Kidney tubule cell (primary cell): ENCODE data around the gene BRSK2.

ENCODE experiments used
- DNase-seq: peaks from one replicate; pipeline ENCODE4 v3.0.0-alpha.2; 2018; ENCODE audit warnings: low spot score

The BRSK2 gene

DNA sequence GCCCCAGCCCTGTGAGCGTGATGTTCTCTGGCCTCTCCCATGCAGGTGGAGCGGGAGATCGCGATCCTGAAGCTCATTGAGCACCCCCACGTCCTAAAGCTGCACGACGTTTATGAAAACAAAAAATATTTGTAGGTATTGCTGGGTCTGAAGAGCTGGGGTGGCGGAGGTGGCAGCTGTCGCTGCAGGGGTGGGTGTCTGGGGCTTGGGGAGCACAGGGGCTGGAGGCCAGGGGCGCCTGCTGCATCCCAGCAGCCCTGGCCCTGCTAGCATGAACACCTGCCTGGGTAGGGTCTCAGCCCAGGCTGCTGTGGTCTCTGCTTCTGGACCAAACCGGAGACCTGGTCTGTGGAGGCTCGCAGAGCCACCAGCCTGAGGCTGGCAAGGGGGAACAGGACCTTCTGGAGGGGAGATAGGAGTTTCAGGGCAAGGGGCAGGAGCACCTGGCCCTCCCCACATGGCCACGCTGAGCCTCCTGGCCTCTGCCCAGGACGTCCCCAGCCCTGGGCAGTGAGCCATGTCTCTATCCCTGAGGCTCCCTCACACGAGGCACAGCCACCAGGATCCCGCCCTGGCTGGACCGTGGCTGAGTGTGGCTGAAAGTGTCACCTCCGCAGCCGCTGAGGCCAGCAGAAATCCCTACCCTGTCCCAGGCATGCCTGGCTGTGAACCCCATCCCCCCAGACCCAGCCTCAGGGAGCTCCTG, 48.7 kb downstream of the BRSK2 start:
- no peak for DNase-seq

DNA sequence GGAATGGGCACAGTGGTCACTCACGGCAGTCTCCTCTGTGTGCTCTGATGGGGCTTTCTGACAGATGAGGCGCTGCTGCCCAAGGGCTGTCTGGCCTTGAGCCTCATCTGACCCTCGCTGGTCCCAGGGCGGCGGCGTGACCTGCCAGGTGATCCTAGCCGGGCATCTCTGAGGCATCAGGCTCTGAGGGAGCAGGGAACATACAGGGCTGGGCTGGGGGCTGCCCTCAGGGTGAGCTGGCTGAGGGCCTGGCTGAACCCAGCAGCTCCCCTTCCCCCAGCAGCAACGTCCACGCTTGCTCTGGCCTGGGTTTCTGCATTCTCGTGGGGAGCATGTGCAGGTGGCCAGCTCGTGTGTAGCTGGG, 49.2 kb downstream of the BRSK2 start:
- no peak for DNase-seq

DNA sequence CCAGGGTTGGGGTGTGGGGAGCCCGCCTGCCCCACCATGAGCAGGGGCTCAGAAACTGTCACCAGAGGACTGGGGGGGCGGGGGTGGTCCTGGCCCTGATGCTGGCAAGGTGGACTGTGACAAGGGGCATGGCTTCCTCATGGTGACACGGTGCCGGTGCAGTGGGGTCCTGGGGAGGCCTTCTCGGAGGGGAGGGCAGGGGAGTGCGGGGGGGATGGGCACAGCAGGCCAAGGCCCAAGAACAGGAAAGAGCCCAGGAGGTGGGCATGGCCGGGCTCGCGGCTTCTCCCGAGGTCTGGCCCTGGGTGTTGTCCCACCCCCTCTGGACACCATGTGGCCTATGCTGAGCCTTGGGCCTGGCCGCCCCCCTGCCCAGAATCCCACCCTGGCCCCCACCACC, 49.6 kb downstream of the BRSK2 start:
- DNase-seq, result no peak

DNA sequence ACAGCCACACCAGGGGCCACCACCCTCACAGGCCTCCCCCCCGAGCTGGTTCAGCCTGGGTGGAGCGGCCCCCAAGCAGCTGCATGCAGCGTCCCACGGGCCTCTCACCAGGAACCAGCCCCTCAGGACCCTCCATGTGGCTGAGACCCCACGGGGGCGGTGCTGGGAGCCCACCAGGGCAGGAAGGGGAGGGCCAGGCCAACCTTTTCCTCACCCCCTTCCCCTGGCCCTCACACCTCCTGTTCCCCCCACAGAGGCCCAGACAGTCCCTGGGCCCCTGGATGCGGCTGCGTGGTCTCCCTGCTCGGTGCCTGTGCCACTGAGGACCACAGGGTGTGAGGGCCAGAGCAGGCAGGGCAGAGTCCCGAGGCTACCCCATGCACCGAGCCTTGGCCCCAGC, 50.3 kb downstream of the BRSK2 start:
- DNase-seq, result no peak

DNA sequence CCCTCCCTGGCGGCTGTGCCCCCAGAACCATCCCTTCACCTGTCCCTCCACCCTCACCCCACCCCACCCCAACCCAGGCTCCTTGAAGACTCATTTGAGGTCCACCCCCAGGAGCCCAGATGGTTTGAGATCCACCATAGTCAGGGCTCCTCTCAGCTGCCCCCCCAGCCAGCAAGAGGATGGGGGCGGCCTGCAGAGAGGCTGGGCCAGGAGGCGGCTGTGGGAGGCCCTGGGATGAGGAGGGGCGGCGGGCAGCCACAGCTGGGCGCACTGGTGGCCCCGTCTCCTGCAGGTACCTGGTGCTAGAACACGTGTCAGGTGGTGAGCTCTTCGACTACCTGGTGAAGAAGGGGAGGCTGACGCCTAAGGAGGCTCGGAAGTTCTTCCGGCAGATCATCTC, 50.8 kb downstream of the BRSK2 start:
- DNase-seq, result no peak

DNA sequence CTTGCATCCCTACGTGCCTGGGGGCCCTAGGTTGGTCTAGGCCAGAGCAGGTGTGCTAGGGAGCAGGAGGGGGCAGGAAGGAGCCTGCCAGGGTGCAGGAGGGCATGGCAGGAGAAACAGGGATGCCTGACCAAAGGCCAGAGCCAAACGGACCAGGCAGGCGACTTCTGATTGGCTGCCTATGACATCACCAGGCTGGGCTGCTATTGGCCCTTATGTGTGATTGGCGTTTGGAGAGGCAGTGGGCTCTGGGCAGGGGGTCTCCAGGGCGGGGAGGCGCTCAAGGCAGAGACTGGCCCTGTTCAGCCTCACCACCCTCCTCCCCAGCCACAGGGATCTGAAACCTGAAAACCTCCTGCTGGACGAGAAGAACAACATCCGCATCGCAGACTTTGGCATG, 52.4 kb downstream of the BRSK2 start:
- no peak for DNase-seq

DNA sequence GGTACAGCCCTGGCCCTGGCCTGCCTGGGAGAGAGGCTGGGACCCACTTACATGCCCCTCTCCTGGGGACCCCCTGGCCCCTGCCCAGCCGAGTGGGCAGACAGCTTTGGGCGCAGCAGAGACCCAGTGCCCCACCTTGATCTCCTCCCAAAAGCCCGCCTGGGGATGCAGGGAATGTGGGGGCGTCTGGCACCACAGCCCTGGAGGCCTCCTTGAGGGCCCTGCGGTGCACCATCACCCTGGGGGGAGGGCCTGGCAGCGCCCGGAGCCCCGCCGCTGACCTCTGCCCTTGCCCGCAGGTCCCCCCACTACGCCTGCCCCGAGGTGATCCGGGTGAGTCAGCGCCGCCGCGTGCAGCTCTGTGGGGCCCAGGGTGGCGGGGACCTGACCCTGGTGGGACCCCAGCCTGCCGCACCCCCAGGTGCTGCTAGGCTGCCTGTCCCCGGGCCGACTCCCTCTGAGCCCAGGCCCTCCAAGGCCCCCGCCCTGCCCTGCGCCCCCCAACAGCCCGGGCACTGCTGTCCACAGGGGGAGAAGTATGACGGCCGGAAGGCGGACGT, 53.2 kb downstream of the BRSK2 start:
- no peak for DNase-seq

DNA sequence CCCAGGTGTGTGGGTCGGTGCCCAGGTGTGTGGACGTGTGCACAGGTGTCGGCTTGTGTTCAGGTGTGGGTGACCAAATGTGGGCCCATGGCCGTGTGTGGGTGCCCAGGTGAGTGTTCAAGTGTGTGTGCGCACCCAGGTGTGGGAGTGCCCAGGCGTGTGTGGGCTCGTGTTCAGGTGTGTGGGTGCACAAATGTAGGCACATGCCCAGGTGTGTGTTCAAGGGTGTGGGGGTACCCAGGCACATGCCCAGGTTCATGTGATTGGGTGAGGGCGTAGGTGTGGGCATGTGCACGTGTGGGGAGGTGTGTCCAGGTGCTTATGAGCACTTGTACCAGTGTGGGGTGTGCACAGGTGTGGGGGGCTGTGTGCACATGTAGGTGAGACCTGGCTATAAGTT, 54.0 kb downstream of the BRSK2 start:
- DNase-seq, result no peak

DNA sequence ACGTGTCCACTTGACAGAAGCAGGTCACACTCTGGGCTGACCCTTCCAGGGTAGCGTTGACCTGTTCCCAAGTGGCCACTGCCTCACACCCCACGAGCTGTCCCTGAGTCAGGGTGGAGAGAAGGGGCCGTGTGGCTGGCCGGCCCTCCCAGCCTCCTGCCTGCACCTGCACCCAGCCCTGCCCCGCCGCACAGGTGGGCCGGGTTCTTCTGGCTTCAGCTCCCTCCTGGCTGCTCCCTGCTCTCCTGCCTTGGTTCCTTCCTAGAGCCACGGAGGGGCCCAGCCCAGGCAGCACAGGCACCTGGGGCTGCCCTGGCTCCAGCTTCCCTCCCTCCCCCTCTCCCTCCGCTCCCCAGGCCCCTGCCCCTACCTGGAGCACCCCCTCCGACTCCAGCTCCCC, 54.6 kb downstream of the BRSK2 start:
- no peak for DNase-seq

DNA sequence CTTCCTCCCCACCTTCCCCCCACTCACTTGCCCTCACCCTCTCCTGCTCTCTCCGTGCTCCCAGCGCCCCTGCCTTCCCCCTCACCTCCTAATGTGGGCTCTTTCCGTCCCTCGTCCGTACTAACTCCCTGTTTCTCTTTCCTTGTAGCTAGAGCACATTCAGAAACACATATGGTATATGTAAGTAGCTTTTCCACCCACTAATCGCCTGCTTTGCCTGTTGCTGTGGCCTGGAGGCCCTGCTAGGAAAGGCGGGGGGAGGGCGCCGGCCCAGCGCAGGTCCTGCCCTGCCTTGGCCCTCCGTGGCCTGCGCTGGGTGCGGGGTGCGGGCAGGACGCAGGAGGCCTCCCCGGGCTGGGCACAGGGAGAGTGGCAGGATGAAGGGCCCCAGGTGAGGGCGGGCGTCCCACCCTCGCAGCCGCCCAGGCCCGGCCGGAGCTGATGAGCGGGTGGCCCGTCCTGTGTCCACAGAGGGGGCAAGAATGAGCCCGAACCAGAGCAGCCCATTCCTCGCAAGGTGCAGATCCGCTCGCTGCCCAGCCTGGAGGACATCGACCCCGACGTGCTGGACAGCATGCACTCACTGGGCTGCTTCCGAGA, 55.2 kb downstream of the BRSK2 start:
- no peak for DNase-seq

DNA sequence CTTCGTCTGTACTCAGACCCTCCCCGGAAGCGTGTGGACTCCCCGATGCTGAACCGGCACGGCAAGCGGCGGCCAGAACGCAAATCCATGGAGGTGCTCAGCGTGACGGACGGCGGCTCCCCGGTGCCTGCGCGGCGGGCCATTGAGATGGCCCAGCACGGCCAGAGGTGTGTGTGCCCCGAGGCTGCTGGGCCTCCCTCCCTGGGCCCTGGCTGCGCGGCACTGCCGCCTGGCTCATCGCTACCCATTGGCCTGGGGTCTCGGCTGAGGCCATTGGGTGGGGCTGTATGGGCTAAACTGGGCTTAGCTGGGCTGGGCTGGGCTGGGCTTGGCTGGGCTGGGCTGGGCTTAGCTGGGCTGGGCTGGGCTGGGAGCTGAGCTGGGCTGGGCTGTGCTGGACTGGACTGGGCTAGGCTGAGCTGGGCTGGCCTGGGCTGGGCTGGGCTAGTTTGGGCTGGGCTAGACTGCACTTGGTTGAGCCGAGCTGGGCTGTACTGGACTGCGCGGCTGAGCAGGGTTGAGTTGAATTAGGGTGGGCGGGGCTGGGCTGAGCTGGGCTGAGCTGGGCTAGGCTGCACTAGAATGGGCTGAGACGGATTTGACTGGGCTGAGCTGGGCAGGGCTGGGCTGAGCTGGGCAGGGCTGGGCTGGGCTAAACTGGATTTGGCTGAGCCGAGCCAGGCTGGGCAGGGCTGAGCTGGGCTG, 56.2 kb downstream of the BRSK2 start:
- DNase-seq, result no peak

DNA sequence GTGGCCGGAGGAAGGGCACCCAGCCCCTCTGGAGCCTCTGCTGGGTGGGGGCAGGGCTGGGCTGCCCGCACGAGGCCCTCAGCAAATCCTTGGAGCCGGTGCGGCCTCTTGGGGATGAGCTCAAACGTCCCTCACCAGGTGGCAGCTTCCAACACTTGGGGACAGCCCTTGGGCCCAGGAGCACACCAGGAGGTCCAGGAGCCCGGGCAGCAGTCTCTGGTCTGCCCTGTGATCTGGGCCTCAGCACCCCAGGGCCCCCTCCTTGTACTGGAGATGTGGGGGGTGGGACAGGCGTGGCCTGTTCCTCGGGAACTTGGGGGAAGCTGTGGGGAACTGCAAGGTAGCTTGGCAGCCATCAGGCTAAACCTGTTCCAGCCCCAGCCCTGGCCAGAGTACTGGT, 56.9 kb downstream of the BRSK2 start:
- DNase-seq, result no peak

DNA sequence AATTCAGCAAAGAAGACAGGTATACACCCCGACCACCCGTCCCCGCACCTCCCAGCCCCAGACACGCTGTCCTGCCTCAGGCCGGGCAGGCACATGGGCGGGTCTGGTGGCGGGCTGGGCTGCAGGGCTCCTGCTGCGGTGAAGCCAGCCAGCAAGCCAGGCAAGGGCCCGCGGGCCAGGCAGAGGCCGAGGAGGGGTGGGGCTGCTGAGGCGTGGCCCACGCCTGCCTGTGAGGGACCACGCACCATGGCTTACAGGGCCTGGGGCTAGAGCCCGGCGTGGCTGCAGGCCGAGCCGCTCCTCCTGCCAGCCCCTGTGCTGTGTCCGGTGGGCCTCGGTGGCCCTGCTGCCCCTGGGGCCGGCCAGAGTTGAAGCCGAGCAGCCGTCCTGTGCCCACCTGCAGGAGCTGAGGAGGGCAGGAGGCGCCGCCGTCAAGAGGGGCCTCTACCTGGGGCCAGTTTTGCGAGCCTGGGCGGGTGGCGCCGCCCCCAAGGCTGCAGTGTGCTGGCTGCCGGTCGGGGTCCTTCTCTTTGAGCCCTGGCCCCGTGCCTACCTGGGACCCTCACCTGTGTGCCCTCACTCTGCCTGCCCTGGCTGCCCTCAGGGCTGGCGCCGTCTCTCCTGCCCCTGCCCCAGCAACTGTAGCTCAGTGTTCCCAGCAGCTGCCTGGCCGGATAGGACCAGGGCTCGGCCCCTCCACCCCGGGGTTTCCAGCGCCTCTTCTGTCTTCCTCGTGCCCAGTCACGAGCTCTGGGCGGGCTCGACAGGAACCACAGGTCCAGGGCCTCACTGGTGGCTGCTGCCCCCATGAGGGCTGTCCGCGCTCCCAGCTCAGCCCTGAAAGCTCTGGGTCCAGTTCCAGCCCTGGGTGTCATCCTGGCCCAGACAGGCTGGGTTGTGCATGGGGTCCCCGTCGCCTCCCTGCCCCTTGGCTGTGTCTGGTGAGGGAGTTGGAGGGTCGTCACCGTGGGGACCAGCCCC, 58.4 kb downstream of the BRSK2 start:
- DNase-seq, result no peak

DNA sequence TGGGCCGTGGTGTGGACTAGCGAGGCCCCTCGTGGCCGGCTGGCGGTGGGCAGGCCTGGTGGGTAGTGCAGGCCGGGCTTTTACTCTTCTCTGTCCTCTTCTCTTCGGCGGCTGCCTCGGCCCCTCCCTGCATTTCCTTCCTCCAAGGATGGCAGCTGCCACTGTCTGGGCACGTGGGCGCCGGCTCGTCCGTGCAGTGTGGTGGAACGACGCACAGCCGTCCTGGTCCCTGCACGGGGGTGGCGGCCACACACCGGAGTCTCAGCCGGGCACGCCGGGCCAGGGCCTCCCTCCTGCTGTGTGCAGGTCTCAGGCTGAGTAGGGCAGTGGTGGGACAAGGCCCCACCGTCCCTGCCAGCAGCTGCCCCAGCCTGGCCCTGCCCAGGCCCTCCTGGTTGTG, 59.1 kb downstream of the BRSK2 start:
- no peak for DNase-seq

DNA sequence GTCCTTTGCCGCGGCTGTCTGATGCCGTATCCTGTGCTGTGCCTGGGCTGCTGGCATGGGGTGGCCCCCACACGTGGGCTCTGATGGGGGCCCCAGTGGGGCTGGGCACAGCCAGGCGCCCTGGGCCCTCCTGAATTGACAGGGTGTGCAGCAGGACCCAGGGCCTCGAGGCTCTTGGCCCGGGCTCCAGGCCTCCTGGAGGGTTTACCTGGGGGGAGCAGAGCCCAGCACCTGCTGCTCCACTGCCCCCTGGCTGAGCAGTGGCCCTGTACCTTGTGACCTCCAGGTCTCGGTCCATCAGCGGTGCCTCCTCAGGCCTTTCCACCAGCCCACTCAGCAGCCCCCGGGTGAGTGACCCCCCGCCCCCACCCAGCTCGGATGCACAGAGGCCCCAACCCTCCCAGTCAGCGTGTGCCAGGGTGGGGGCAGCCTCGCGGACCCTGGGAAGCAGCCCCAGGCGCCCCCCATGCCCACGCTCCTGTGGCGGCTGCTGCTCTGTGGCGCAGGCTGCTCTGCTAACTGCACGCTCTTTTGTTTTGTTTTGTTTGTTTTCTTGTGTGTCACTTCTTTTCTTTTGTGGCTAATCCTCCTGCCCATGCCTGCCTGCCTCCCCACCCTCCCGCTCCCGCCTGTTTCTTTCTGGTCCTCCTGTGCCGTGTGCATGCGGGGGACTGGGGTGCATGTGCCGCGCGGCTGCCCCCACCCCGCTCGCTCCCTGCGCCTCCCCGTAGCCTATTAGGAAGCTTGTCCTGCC, 59.9 kb downstream of the BRSK2 start:
- DNase-seq, result no peak

DNA sequence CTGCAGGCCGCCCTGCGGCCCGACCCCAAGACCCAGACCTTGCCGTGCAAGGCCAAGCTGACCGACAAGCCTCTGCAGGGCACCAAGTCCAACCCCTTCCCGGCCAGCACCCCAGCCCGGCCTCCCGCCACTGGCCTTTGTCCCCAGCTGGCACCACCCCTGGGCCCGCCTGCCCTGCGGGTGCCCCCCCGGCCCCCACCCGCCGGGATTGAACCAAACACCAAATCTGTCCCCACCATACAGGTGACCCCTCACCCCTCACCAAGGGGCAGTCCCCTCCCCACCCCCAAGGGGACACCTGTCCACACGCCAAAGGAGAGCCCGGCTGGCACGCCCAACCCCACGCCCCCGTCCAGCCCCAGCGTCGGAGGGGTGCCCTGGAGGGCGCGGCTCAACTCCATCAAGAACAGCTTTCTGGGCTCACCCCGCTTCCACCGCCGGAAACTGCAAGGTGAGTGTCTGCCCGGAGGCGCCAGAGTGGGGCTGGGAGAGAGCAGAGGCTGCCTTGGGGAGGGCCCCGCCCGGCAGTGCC, 60.7 kb downstream of the BRSK2 start:
- DNase-seq, result no peak

DNA sequence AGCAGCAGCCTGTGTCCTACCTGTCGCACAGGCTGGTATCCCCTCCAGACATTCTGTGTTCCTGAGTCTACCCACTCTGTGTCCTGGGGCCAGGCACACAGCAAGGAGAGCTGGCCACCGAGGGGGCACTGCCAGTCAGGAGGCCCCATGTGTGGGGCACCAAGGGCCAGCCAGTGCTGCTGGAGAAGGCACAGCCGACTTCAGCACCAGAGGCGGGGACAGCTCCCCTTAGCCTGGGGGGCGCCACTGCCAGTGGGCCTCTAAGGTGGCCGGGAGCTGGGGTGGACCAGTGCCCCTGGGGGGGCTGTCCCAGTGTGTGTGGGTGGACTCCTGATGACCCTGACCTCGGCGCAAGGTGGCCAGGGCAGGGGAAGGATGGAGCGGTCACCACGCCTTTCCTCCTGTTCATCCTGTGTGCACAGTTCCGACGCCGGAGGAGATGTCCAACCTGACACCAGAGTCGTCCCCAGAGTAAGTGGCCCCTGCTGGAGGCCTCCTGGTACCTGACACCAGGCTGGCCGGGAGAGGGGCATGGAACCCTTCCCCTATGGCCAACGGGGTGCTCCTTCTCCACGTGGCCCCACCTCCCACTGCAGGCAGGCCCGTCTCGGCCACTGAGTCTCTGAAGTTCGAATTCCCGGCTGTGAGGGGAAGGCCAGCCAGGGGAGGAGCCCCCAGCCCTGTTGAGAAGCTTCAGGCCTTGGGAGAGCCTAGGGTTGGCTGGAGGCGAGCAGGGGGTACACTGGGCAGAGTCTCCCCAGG, 61.4 kb downstream of the BRSK2 start:
- DNase-seq, result no peak

DNA sequence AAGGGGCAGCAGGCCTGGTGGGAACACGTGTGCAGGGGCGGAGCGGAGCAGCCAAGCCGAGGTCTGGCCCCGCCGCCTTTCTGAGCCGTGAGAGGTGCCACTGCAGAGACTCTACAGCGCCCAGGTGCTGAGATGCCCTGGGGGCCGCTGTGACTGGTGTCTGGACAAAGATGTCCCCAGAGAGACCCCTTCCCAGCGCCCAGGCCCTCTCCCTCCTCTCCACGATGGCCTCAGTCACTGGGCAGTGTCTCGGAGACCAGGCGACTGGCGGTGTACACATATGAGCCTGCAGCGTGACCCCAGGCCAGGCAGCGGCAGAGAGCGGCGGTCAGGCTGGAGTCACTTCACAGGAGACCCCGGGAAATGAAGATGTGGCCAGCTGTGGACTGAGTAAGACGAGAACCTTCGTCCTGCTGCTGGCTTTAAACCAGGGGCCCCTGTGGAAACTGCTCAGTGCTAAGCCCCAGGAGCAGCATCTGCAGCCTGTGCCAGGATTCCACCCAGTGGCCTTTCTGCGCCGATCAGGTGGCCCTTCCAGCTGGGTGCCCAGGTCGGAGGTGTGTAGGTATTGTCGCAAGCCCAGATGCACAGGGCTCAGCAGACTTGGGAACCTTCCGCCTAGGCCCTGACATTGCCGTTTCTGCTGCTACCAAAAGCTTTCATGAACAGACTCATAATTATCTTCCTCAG, 62.2 kb downstream of the BRSK2 start:
- no peak for DNase-seq

DNA sequence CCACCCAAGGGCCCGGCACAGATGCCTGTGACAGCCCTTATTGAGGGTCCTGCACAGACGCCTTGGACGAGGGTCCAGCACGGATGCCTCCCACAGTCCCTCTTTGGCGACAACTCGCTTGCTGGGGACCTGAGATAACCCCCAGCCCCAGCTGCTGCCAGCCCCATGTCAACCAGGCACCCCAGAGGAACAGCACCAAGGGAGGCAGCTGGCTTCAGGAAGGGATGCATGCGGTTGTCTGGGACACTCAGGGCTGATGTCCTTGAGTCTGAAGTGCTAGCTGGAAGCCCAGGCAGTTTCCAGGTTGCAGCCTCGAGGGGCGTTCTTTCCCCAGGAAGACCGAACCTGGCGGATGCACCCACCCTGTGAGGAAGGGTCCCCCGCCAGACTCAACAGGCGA, 63.0 kb downstream of the BRSK2 start:
- no peak for DNase-seq

DNA sequence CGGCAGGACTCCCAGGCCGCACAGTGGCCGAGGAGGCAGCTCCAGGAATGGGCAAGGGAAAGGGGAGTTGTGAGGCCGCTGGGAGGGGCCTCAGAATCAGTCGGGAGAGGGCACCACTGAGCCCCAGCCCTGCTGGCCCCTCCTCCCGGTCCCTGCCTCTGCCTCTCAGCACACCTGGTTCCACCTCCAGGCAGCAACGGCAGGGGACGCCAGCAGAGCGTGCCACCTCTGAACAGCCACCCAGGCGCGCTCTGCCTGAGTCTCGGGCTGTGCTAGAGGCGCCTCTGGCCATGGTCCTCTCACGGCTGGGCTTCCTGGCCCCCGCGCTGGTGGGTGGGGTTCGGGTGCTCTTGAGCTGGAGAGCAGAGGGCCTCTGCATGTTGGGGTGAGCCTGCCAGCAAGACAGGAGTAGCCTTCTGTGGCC, 63.9 kb downstream of the BRSK2 start:
- peak; percentile 70 for DNase-seq
